Gastrocnemius medialis (tissue), 4 donors: ENCODE results near the gene CLDN20. TPM values are rescaled to one million over a fixed set of nuclear protein-coding genes. Genes with fewer than 3 reads are reported as not detected.

Experiments used
- ATAC-seq, 2 donors: fragments of 150-250 bp; one replicate each; pipeline ENCODE4 v1.9.1; 2016
- DNase-seq, 2 donors: peaks; one replicate each; pipeline ENCODE4 v3.0.0-alpha.2; 2019
- H3K27ac ChIP-seq, 4 donors: fragments of 200-600 bp; sonication (generic); 1 replicate in 1 of 4; 2 replicates in 3 of 4; pipeline ENCODE4 v1.5.1; 2016 to 2018; ENCODE audit warnings: mild to moderate bottlenecking in 2 of 4, moderate library complexity in 1 of 4
- H3K27me3 ChIP-seq, 3 donors: fragments of 200-600 bp; sonication (generic) in 2 of 3; 1 replicate in 1 of 3; 2 replicates in 2 of 3; pipeline versions ENCODE4 v1.5.1 to v1.6.0; 2016 to 2019; ENCODE audit warnings: mild to moderate bottlenecking in 1 of 3, moderate library complexity in 1 of 3
- H3K36me3 ChIP-seq, 2 donors: fragments of 200-600 bp; sonication (generic) in 1 of 2; one replicate each; pipeline ENCODE4 v1.5.1; 2017 to 2018
- H3K4me1 ChIP-seq, 2 donors: fragments of 200-600 bp; sonication (generic) in 1 of 2; one replicate each; pipeline ENCODE4 v1.5.1; 2016 to 2017; ENCODE audit warnings: mild to moderate bottlenecking in 2 of 2
- H3K4me3 ChIP-seq, 4 donors: fragments of 200-600 bp; sonication (generic) in 3 of 4; 1 replicate in 1 of 4; 2 replicates in 3 of 4; pipeline ENCODE4 v1.5.1; 2016 to 2019; ENCODE audit warnings: mild to moderate bottlenecking in 2 of 4
- H3K9me3 ChIP-seq, 3 donors: fragments of 200-600 bp; sonication (generic) in 2 of 3; 1 replicate in 1 of 3; 2 replicates in 2 of 3; pipeline ENCODE4 v1.5.1; 2016 to 2019
- POLR2A ChIP-seq, 2 donors: fragments of 450-650 bp; IDR thresholded peaks; one replicate each; pipeline ENCODE4 v1.6.1; 2017; ENCODE audit warnings: antibody characterized with exemption in 2 of 2, mild to moderate bottlenecking in 2 of 2, moderate library complexity in 2 of 2
- in situ Hi-C, 4 donors: fragments of 200-750 bp; cut with MboI; loops; one replicate each; pipeline versions ENCODE4 v1.15.0 to v1.8.0; 2017; ENCODE audit warnings: low sequenced_read_pairs in 4 of 4
- intact Hi-C: fragments of 100-400 bp; cut with DNase I; formaldehyde crosslinking; loops from one replicate; pipeline ENCODE4 v1.15.1; 2023; ENCODE audit warnings: low total_unique reads
- total RNA-seq, 4 donors: library from RNA; depleted of rRNA; stranded (reverse); fragments of >200 nt; gene quantifications; one replicate each; pipeline versions ENCODE4 v1.1.0 to v1.2.3, GENCODE V29; 2016
- TF ChIP-seq, protein P1 (sequence below), 5 experiments: fragments of 450-650 bp in 3 of 5; fragments of 200-600 bp in 2 of 5; sonication (generic) in 2 of 5; IDR thresholded peaks in 4 of 5; conservative IDR thresholded peaks in 1 of 5; 1 replicate in 4 of 5; 2 replicates in 1 of 5; pipeline ENCODE4 v1.5.1; 2016 to 2019; ENCODE audit warnings: antibody characterized with exemption in 5 of 5, mild to moderate bottlenecking in 3 of 5, moderate library complexity in 3 of 5

The CLDN20 gene
- total RNA-seq, 4 donors from 2014 or later, result not detected

GRCh38 chr6:155262655-155263054, 1.2 kb upstream of the CLDN20 start:
- ATAC-seq (no peak), DNase-seq (no peak)
- peaks cover 0 to 5% of the 10 kb centered on the region in 2 donors for H3K4me1 ChIP-seq
- in situ Hi-C loops (no loop called here), intact Hi-C loops (no loop called here)
- TF ChIP-seq, protein P1, sequence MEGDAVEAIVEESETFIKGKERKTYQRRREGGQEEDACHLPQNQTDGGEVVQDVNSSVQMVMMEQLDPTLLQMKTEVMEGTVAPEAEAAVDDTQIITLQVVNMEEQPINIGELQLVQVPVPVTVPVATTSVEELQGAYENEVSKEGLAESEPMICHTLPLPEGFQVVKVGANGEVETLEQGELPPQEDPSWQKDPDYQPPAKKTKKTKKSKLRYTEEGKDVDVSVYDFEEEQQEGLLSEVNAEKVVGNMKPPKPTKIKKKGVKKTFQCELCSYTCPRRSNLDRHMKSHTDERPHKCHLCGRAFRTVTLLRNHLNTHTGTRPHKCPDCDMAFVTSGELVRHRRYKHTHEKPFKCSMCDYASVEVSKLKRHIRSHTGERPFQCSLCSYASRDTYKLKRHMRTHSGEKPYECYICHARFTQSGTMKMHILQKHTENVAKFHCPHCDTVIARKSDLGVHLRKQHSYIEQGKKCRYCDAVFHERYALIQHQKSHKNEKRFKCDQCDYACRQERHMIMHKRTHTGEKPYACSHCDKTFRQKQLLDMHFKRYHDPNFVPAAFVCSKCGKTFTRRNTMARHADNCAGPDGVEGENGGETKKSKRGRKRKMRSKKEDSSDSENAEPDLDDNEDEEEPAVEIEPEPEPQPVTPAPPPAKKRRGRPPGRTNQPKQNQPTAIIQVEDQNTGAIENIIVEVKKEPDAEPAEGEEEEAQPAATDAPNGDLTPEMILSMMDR (IDR thresholded peaks at IDR 0.05 in 4 of 5, conservative IDR thresholded peaks at IDR 0.05 in 1 of 5), result no peak
- no peak for TF ChIP-seq POLR2A (IDR thresholded peaks at IDR 0.05)
- no peaks in the 10 kb centered on the region for H3K27me3 ChIP-seq
- H3K27ac ChIP-seq, result no peak overlapping the region
- no peaks in the 10 kb centered on the region for H3K9me3 ChIP-seq
- no peak overlapping the region for H3K4me3 ChIP-seq
- H3K36me3 ChIP-seq, result peaks cover 0 to 29% of the 10 kb centered on the region in 2 donors

GRCh38 chr6:155264693-155265320, 994 bp downstream of the CLDN20 start:
- peaks cover 0 to 8% of the 10 kb centered on the region in 2 donors for H3K36me3 ChIP-seq
- intact Hi-C loops (no loop called here), in situ Hi-C loops (no loop called here)
- H3K4me3 ChIP-seq, result no peak overlapping the region
- no peaks in the 10 kb centered on the region for H3K27me3 ChIP-seq
- no peak for ATAC-seq
- TF ChIP-seq, protein P1 (IDR thresholded peaks at IDR 0.05 in 4 of 5, conservative IDR thresholded peaks at IDR 0.05 in 1 of 5), result no peak
- TF ChIP-seq POLR2A (IDR thresholded peaks at IDR 0.05), result no peak
- H3K9me3 ChIP-seq, result no peaks in the 10 kb centered on the region
- H3K4me1 ChIP-seq, result peaks cover 0 to 5% of the 10 kb centered on the region in 2 donors
- no peak for DNase-seq
- no peak overlapping the region for H3K27ac ChIP-seq

- intact Hi-C loops (no loop called here), in situ Hi-C loops (no loop called here)
These were observed 2.2 kb downstream of the CLDN20 start for GRCh38 chr6:155265843-155266535.

GRCh38 chr6:155267411-155267810, 3.6 kb downstream of the CLDN20 start:
- ATAC-seq, result no peak
- peaks cover 5% of the 10 kb centered on the region in 2 donors for H3K4me1 ChIP-seq
- H3K27me3 ChIP-seq, result no peaks in the 10 kb centered on the region
- DNase-seq, result no peak
- H3K27ac ChIP-seq, result no peak overlapping the region
- in situ Hi-C loops (no loop called here), intact Hi-C loops (no loop called here)
- no peaks in the 10 kb centered on the region for H3K36me3 ChIP-seq
- H3K9me3 ChIP-seq, result no peaks in the 10 kb centered on the region
- TF ChIP-seq, protein P1 (IDR thresholded peaks at IDR 0.05 in 4 of 5, conservative IDR thresholded peaks at IDR 0.05 in 1 of 5), result no peak
- H3K4me3 ChIP-seq, result no peak overlapping the region

More at GRCh38 chr6:155265843-155266535, 2.2 kb downstream of the CLDN20 start:
- Histone ChIP-seq H3K27me3 (no peaks in the 10 kb centered on the region), H3K4me1 (peaks cover 0 to 5% of the 10 kb centered on the region in 2 donors), H3K27ac (no peak overlapping the region), H3K4me3 (no peak overlapping the region), H3K36me3 (no peaks in the 10 kb centered on the region), H3K9me3 (no peaks in the 10 kb centered on the region)
- ATAC-seq (no peak), DNase-seq (no peak)
- TF ChIP-seq, protein P1 (IDR thresholded peaks at IDR 0.05 in 4 of 5, conservative IDR thresholded peaks at IDR 0.05 in 1 of 5), result no peak
- TF ChIP-seq POLR2A (IDR thresholded peaks at IDR 0.05), result no peak
